ENCODE results near the gene POU5F2.

POU5F2 gene

GRCh38 chr5:93741136-93741811 lies at the start of gene POU5F2:
Gene POU5F2 (minus strand): TSS chr5:93741600. CDS start chr5:93741563, 37 bp downstream.
- no peak for DNase-seq

GRCh38 chr5:93790401-93790800 lies 49.0 kb upstream of the POU5F2 start:
- no peak for DNase-seq

GRCh38 chr5:93789173-93790067 lies 48.0 kb upstream of the POU5F2 start:
- DNase-seq: peak; percentile 6

- no peak for DNase-seq
Observed at GRCh38 chr5:93787598-93787997, 46.2 kb upstream of the POU5F2 start.

GRCh38 chr5:93785475-93785874 lies 44.1 kb upstream of the POU5F2 start:
- DNase-seq: no peak

- DNase-seq: no peak
Observed at GRCh38 chr5:93782978-93783377, 41.6 kb upstream of the POU5F2 start.

GRCh38 chr5:93777620-93778019 lies 36.2 kb upstream of the POU5F2 start:
- DNase-seq: no peak

- DNase-seq: no peak
Observed at GRCh38 chr5:93756372-93756771, 15.0 kb upstream of the POU5F2 start.

- no peak for DNase-seq
Observed at GRCh38 chr5:93755716-93756115, 14.3 kb upstream of the POU5F2 start.

GRCh38 chr5:93748875-93749397 lies 7.5 kb upstream of the POU5F2 start:
- DNase-seq: peak; percentile 38

GRCh38 chr5:93746406-93747056 lies 5.1 kb upstream of the POU5F2 start:
- no peak for DNase-seq

GRCh38 chr5:93736284-93736683 lies 5.1 kb downstream of the POU5F2 start:
- DNase-seq: no peak

- DNase-seq: no peak
Observed at GRCh38 chr5:93735378-93735777, 6.0 kb downstream of the POU5F2 start.

GRCh38 chr5:93731987-93732386 lies 9.4 kb downstream of the POU5F2 start:
- DNase-seq: no peak

- DNase-seq: no peak
Observed at GRCh38 chr5:93726595-93726994, 14.8 kb downstream of the POU5F2 start.

- DNase-seq: no peak
Observed at GRCh38 chr5:93724791-93725190, 16.6 kb downstream of the POU5F2 start.

GRCh38 chr5:93723681-93724080 lies 17.7 kb downstream of the POU5F2 start:
- no peak for DNase-seq

GRCh38 chr5:93723005-93723404 lies 18.4 kb downstream of the POU5F2 start:
- DNase-seq: peak; percentile 13

GRCh38 chr5:93722588-93722987 lies 18.8 kb downstream of the POU5F2 start:
- DNase-seq: no peak

- DNase-seq: no peak
Observed at GRCh38 chr5:93721511-93721910, 19.9 kb downstream of the POU5F2 start.

- DNase-seq: no peak
Observed at GRCh38 chr5:93721071-93721470, 20.3 kb downstream of the POU5F2 start.

GRCh38 chr5:93717162-93717561 lies 24.2 kb downstream of the POU5F2 start:
- peak; percentile 79 for DNase-seq

- no peak for DNase-seq
Observed at GRCh38 chr5:93716453-93716852, 24.9 kb downstream of the POU5F2 start.

Data from hematopoietic multipotent progenitor cell treated with erythropoietin and hydrocortisone succinate and interleukin-3 and kit ligand, for 6 days (in vitro differentiated cells).